ENCODE measurements around the gene TOMM5. TPM values are rescaled to one million over a fixed set of nuclear protein-coding genes. Genes with fewer than 3 reads are reported as not detected.

The TOMM5 gene
- total RNA-seq, 1 donor from 2014 or later: 72.0 TPM

GRCh38 chr9:37565661-37566618 lies 26.5 kb downstream of the TOMM5 start:
- no peak overlapping the region for H3K4me3 ChIP-seq (ENCODE audit: low read length in 3 of 3)

GRCh38 chr9:37564916-37565315 lies 27.5 kb downstream of the TOMM5 start:
- Histone ChIP-seq H3K4me3 (ENCODE audit: low read length in 3 of 3) (no peak overlapping the region), H3K27ac (ENCODE audit: low read depth, low read length) (no peak overlapping the region), H3K4me1 (ENCODE audit: control insufficient read depth in 3 of 3, insufficient read depth in 3 of 3, low read length in 3 of 3) (peaks cover 9 to 12% (median 10%) of the 10 kb centered on the region in 3 donors), H3K27me3 (ENCODE audit: control insufficient read depth in 3 of 3, insufficient read depth in 3 of 3, low read length in 3 of 3) (no peaks in the 10 kb centered on the region), H3K36me3 (ENCODE audit: control insufficient read depth in 3 of 3, insufficient read depth in 3 of 3, low read length in 3 of 3) (peaks cover 0 to 2% (median 0%) of the 10 kb centered on the region in 3 donors), H3K9me3 (ENCODE audit: control insufficient read depth in 3 of 3, low read length in 3 of 3) (no peaks in the 10 kb centered on the region), H3K9ac (ENCODE audit: low read depth in 1 of 3, low read length in 3 of 3) (no peak overlapping the region)

More at GRCh38 chr9:37565661-37566618, 26.5 kb downstream of the TOMM5 start:
- no peak overlapping the region for H3K9ac ChIP-seq (ENCODE audit: low read depth in 1 of 3, low read length in 3 of 3)
- H3K27me3 ChIP-seq (ENCODE audit: control insufficient read depth in 3 of 3, insufficient read depth in 3 of 3, low read length in 3 of 3): no peaks in the 10 kb centered on the region
- peaks cover 0 to 2% (median 0%) of the 10 kb centered on the region in 3 donors for H3K36me3 ChIP-seq (ENCODE audit: control insufficient read depth in 3 of 3, insufficient read depth in 3 of 3, low read length in 3 of 3)
- H3K9me3 ChIP-seq (ENCODE audit: control insufficient read depth in 3 of 3, low read length in 3 of 3): no peaks in the 10 kb centered on the region
- H3K4me1 ChIP-seq (ENCODE audit: control insufficient read depth in 3 of 3, insufficient read depth in 3 of 3, low read length in 3 of 3): peaks cover 6 to 9% (median 8%) of the 10 kb centered on the region in 3 donors
- H3K27ac ChIP-seq (ENCODE audit: low read depth, low read length): no peak overlapping the region

GRCh38 chr9:37563806-37564513 lies 28.4 kb downstream of the TOMM5 start:
- Histone ChIP-seq H3K4me3 (ENCODE audit: low read length in 3 of 3) (no peak overlapping the region), H3K27me3 (ENCODE audit: control insufficient read depth in 3 of 3, insufficient read depth in 3 of 3, low read length in 3 of 3) (no peaks in the 10 kb centered on the region), H3K36me3 (ENCODE audit: control insufficient read depth in 3 of 3, insufficient read depth in 3 of 3, low read length in 3 of 3) (peaks cover 0 to 2% (median 0%) of the 10 kb centered on the region in 3 donors), H3K9me3 (ENCODE audit: control insufficient read depth in 3 of 3, low read length in 3 of 3) (no peaks in the 10 kb centered on the region), H3K9ac (ENCODE audit: low read depth in 1 of 3, low read length in 3 of 3) (no peak overlapping the region), H3K27ac (ENCODE audit: low read depth, low read length) (no peak overlapping the region), H3K4me1 (ENCODE audit: control insufficient read depth in 3 of 3, insufficient read depth in 3 of 3, low read length in 3 of 3) (peaks cover 9 to 17% (median 11%) of the 10 kb centered on the region in 3 donors)

GRCh38 chr9:37562826-37563225 lies 29.6 kb downstream of the TOMM5 start:
- Histone ChIP-seq H3K4me1 (ENCODE audit: control insufficient read depth in 3 of 3, insufficient read depth in 3 of 3, low read length in 3 of 3) (peaks cover 3 to 12% (median 5%) of the 10 kb centered on the region in 3 donors), H3K9me3 (ENCODE audit: control insufficient read depth in 3 of 3, low read length in 3 of 3) (no peaks in the 10 kb centered on the region), H3K27ac (ENCODE audit: low read depth, low read length) (no peak overlapping the region), H3K9ac (ENCODE audit: low read depth in 1 of 3, low read length in 3 of 3) (no peak overlapping the region), H3K4me3 (ENCODE audit: low read length in 3 of 3) (no peak overlapping the region), H3K36me3 (ENCODE audit: control insufficient read depth in 3 of 3, insufficient read depth in 3 of 3, low read length in 3 of 3) (peaks cover 0 to 2% (median 0%) of the 10 kb centered on the region in 3 donors), H3K27me3 (ENCODE audit: control insufficient read depth in 3 of 3, insufficient read depth in 3 of 3, low read length in 3 of 3) (no peaks in the 10 kb centered on the region)

- H3K4me1 ChIP-seq (ENCODE audit: control insufficient read depth in 3 of 3, insufficient read depth in 3 of 3, low read length in 3 of 3): peaks cover 0 to 9% (median 5%) of the 10 kb centered on the region in 3 donors
- H3K9me3 ChIP-seq (ENCODE audit: control insufficient read depth in 3 of 3, low read length in 3 of 3): no peaks in the 10 kb centered on the region
- peaks cover 0 to 2% (median 0%) of the 10 kb centered on the region in 3 donors for H3K36me3 ChIP-seq (ENCODE audit: control insufficient read depth in 3 of 3, insufficient read depth in 3 of 3, low read length in 3 of 3)
- H3K4me3 ChIP-seq (ENCODE audit: low read length in 3 of 3): no peak overlapping the region
- no peak overlapping the region for H3K9ac ChIP-seq (ENCODE audit: low read depth in 1 of 3, low read length in 3 of 3)
- no peak overlapping the region for H3K27ac ChIP-seq (ENCODE audit: low read depth, low read length)
- no peaks in the 10 kb centered on the region for H3K27me3 ChIP-seq (ENCODE audit: control insufficient read depth in 3 of 3, insufficient read depth in 3 of 3, low read length in 3 of 3)
Measured at GRCh38 chr9:37561682-37562081, 30.7 kb downstream of the TOMM5 start.

- H3K9me3 ChIP-seq (ENCODE audit: control insufficient read depth in 3 of 3, low read length in 3 of 3): no peaks in the 10 kb centered on the region
- H3K4me3 ChIP-seq (ENCODE audit: low read length in 3 of 3): no peak overlapping the region
- H3K27me3 ChIP-seq (ENCODE audit: control insufficient read depth in 3 of 3, insufficient read depth in 3 of 3, low read length in 3 of 3): no peaks in the 10 kb centered on the region
- H3K27ac ChIP-seq (ENCODE audit: low read depth, low read length): no peak overlapping the region
- peaks cover 0 to 9% (median 5%) of the 10 kb centered on the region in 3 donors for H3K4me1 ChIP-seq (ENCODE audit: control insufficient read depth in 3 of 3, insufficient read depth in 3 of 3, low read length in 3 of 3)
- peaks cover 0 to 2% (median 0%) of the 10 kb centered on the region in 3 donors for H3K36me3 ChIP-seq (ENCODE audit: control insufficient read depth in 3 of 3, insufficient read depth in 3 of 3, low read length in 3 of 3)
- no peak overlapping the region for H3K9ac ChIP-seq (ENCODE audit: low read depth in 1 of 3, low read length in 3 of 3)
Measured at GRCh38 chr9:37559855-37560592, 32.4 kb downstream of the TOMM5 start.

GRCh38 chr9:37559125-37559524 lies 33.3 kb downstream of the TOMM5 start:
- H3K9me3 ChIP-seq (ENCODE audit: control insufficient read depth in 3 of 3, low read length in 3 of 3): no peaks in the 10 kb centered on the region
- H3K36me3 ChIP-seq (ENCODE audit: control insufficient read depth in 3 of 3, insufficient read depth in 3 of 3, low read length in 3 of 3): peaks cover 0 to 2% (median 0%) of the 10 kb centered on the region in 3 donors
- H3K27ac ChIP-seq (ENCODE audit: low read depth, low read length): no peak overlapping the region
- no peak overlapping the region for H3K4me3 ChIP-seq (ENCODE audit: low read length in 3 of 3)
- H3K9ac ChIP-seq (ENCODE audit: low read depth in 1 of 3, low read length in 3 of 3): no peak overlapping the region
- peaks cover 0 to 9% (median 5%) of the 10 kb centered on the region in 3 donors for H3K4me1 ChIP-seq (ENCODE audit: control insufficient read depth in 3 of 3, insufficient read depth in 3 of 3, low read length in 3 of 3)
- H3K27me3 ChIP-seq (ENCODE audit: control insufficient read depth in 3 of 3, insufficient read depth in 3 of 3, low read length in 3 of 3): no peaks in the 10 kb centered on the region

GRCh38 chr9:37555786-37556185 lies 36.6 kb downstream of the TOMM5 start:
- no peaks in the 10 kb centered on the region for H3K9me3 ChIP-seq (ENCODE audit: control insufficient read depth in 3 of 3, low read length in 3 of 3)
- no peaks in the 10 kb centered on the region for H3K27me3 ChIP-seq (ENCODE audit: control insufficient read depth in 3 of 3, insufficient read depth in 3 of 3, low read length in 3 of 3)
- H3K9ac ChIP-seq (ENCODE audit: low read depth in 1 of 3, low read length in 3 of 3): no peak overlapping the region
- H3K36me3 ChIP-seq (ENCODE audit: control insufficient read depth in 3 of 3, insufficient read depth in 3 of 3, low read length in 3 of 3): no peaks in the 10 kb centered on the region
- peaks cover 0 to 9% (median 5%) of the 10 kb centered on the region in 3 donors for H3K4me1 ChIP-seq (ENCODE audit: control insufficient read depth in 3 of 3, insufficient read depth in 3 of 3, low read length in 3 of 3)
- H3K4me3 ChIP-seq (ENCODE audit: low read length in 3 of 3): no peak overlapping the region
- H3K27ac ChIP-seq (ENCODE audit: low read depth, low read length): no peak overlapping the region

GRCh38 chr9:37554318-37554717 lies 38.1 kb downstream of the TOMM5 start:
- H3K9ac ChIP-seq (ENCODE audit: low read depth in 1 of 3, low read length in 3 of 3): no peak overlapping the region
- H3K4me1 ChIP-seq (ENCODE audit: control insufficient read depth in 3 of 3, insufficient read depth in 3 of 3, low read length in 3 of 3): peaks cover 0 to 4% (median 2%) of the 10 kb centered on the region in 3 donors
- no peak overlapping the region for H3K27ac ChIP-seq (ENCODE audit: low read depth, low read length)
- H3K9me3 ChIP-seq (ENCODE audit: control insufficient read depth in 3 of 3, low read length in 3 of 3): no peaks in the 10 kb centered on the region
- no peak overlapping the region for H3K4me3 ChIP-seq (ENCODE audit: low read length in 3 of 3)
- H3K36me3 ChIP-seq (ENCODE audit: control insufficient read depth in 3 of 3, insufficient read depth in 3 of 3, low read length in 3 of 3): no peaks in the 10 kb centered on the region
- H3K27me3 ChIP-seq (ENCODE audit: control insufficient read depth in 3 of 3, insufficient read depth in 3 of 3, low read length in 3 of 3): no peaks in the 10 kb centered on the region
